NCI-H146 treated with DMSO at 0.1 percent for 48 hours (cell line): Measurements from ENCODE around the gene KCNJ18.
"Not testable (repeated sequence)": the region's sequence is repeated elsewhere in the genome, so short reads cannot be mapped to it uniquely, and the experiment has no call there.

Experiments
- DNase-seq: peaks from one replicate; lab custom pipeline; 2025; ENCODE audit not compliant: unreplicated experiment; lab: John Stamatoyannopoulos, UW

The KCNJ18 gene

GRCh38 chr17:21691883-21692703, at the start of gene KCNJ18:
KCNJ18 (plus strand) TSS chr17:21692523; CDS start chr17:21702787, 10,264 bp downstream.
- not testable (repeated sequence) for DNase-seq

- not testable (repeated sequence) for DNase-seq
Measured at GRCh38 chr17:21648125-21648524, 44.2 kb upstream of the KCNJ18 start.

- DNase-seq: not testable (repeated sequence)
Measured at GRCh38 chr17:21650043-21650442, 42.3 kb upstream of the KCNJ18 start.

- DNase-seq: not testable (repeated sequence)
Measured at GRCh38 chr17:21652049-21652448, 40.3 kb upstream of the KCNJ18 start.

GRCh38 chr17:21653211-21653610, 39.1 kb upstream of the KCNJ18 start:
- DNase-seq: not testable (repeated sequence)

GRCh38 chr17:21656518-21657309, 35.6 kb upstream of the KCNJ18 start:
- not testable (repeated sequence) for DNase-seq

GRCh38 chr17:21659635-21660034, 32.7 kb upstream of the KCNJ18 start:
- DNase-seq: not testable (repeated sequence)

- not testable (repeated sequence) for DNase-seq
Measured at GRCh38 chr17:21661455-21661854, 30.9 kb upstream of the KCNJ18 start.

- not testable (repeated sequence) for DNase-seq
Measured at GRCh38 chr17:21663166-21663565, 29.2 kb upstream of the KCNJ18 start.

- DNase-seq: not testable (repeated sequence)
Measured at GRCh38 chr17:21663614-21664474, 28.5 kb upstream of the KCNJ18 start.

GRCh38 chr17:21665171-21665570, 27.2 kb upstream of the KCNJ18 start:
- not testable (repeated sequence) for DNase-seq

GRCh38 chr17:21665935-21666493, 26.3 kb upstream of the KCNJ18 start:
- DNase-seq: not testable (repeated sequence)

- not testable (repeated sequence) for DNase-seq
Measured at GRCh38 chr17:21666711-21667412, 25.5 kb upstream of the KCNJ18 start.

- not testable (repeated sequence) for DNase-seq
Measured at GRCh38 chr17:21667413-21668117, 24.8 kb upstream of the KCNJ18 start.

- not testable (repeated sequence) for DNase-seq
Measured at GRCh38 chr17:21668118-21668488, 24.2 kb upstream of the KCNJ18 start.

GRCh38 chr17:21668746-21669508, 23.4 kb upstream of the KCNJ18 start:
- not testable (repeated sequence) for DNase-seq

GRCh38 chr17:21669616-21670360, 22.5 kb upstream of the KCNJ18 start:
- not testable (repeated sequence) for DNase-seq
